ENCODE data around the gene CLCA4.
"Not testable (repeated sequence)": the region's sequence is repeated elsewhere in the genome, so short reads cannot be mapped to it uniquely, and the experiment has no call there.

DNA sequence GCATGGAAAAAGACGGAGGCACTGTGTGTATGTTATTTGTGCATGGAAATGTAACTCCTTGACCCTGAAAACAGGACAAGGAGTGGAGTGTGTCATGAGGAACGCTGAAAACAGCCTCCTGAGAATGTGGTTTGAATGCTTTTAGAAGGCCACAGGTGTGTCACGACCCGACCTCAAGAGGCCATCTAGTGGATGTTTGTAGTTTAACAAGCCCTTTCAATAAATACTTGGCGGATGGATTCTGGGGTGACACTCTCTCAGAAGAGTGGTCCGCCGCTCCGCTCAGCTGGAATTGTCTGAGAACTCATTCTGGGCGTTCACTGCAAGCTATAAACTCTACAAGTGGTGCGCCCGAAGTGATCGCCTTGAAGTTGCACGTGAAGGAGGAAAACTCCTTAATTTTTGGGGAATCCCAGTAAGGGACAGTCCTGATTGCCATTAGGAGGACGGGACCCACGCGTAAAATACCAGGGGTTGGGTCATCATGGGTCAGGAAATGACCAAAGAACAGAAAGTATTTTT, 44.7 kb upstream of the CLCA4 start:
- TF ChIP-seq, protein P1, sequence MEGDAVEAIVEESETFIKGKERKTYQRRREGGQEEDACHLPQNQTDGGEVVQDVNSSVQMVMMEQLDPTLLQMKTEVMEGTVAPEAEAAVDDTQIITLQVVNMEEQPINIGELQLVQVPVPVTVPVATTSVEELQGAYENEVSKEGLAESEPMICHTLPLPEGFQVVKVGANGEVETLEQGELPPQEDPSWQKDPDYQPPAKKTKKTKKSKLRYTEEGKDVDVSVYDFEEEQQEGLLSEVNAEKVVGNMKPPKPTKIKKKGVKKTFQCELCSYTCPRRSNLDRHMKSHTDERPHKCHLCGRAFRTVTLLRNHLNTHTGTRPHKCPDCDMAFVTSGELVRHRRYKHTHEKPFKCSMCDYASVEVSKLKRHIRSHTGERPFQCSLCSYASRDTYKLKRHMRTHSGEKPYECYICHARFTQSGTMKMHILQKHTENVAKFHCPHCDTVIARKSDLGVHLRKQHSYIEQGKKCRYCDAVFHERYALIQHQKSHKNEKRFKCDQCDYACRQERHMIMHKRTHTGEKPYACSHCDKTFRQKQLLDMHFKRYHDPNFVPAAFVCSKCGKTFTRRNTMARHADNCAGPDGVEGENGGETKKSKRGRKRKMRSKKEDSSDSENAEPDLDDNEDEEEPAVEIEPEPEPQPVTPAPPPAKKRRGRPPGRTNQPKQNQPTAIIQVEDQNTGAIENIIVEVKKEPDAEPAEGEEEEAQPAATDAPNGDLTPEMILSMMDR (conservative IDR thresholded peaks at IDR 0.05): peak; percentile 82
- not testable (repeated sequence) for TF ChIP-seq ZFX (IDR thresholded peaks at IDR 0.05)

Measured in C4-2B (cell line).